ENCODE measurements around the gene POLA1.

DNA sequence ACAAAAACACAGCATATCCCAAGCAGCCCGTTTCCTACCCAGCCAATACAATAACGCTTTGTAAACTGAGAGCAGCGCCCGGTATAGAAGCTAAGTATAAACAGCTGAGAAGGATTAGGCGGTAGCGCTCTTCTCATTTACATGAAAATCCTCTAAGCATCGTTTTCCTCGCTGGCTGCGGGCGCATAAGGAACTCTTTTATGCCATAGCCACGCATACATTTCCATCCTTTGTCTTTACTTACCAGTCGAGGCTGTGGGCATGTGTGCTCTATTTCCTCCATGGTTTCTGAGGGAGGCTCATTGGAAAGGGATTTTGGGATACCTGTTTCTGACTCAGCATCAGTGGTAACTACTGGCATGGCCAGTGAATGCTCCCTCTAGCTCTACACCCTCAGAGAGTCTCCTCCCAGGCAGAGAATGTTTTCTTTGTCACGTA is 47.0 kb upstream of the POLA1 start:
- no peak for TF ChIP-seq CTCF (IDR thresholded peaks at IDR 0.05; ENCODE audit: insufficient read depth, low read length)
- no peak for TF ChIP-seq POLR2AphosphoS5 (IDR thresholded peaks at IDR 0.05; ENCODE audit: low read depth)
- no peak for TF ChIP-seq REST (IDR thresholded peaks at IDR 0.05; ENCODE audit: insufficient replicate concordance, low read depth)
- TF ChIP-seq GABPA (IDR thresholded peaks at IDR 0.05; ENCODE audit: low read depth), result no peak
- TF ChIP-seq SPI1 (IDR thresholded peaks at IDR 0.05; ENCODE audit: borderline replicate concordance, low read depth), result no peak

Measured in HL-60 (cell line).